DOHH2 (cell line): ENCODE data around the gene RNF215.

Experiments used
- H3F3A ChIP-seq: fragments of 200-600 bp; sonication (generic), shearing (Covaris generic); 2 replicates; pipeline ENCODE4 v1.6.0; 2016; ENCODE audit warnings: antibody characterized with exemption, mild to moderate bottlenecking; ENCODE audit not compliant: control insufficient read depth, insufficient read depth
- H3K27ac ChIP-seq: fragments of 200-600 bp; sonication (generic); 2 replicates; pipeline ENCODE4 v1.5.1; 2014; ENCODE audit warnings: low read depth, mild to moderate bottlenecking, low read length, moderate library complexity
- H3K27me3 ChIP-seq: fragments of 200-600 bp; sonication (generic); 2 replicates; pipeline ENCODE4 v1.6.1; 2014; ENCODE audit warnings: mild to moderate bottlenecking, low read length, mixed read lengths; ENCODE audit not compliant: control insufficient read depth
- H3K36me3 ChIP-seq: fragments of 200-600 bp; sonication (generic); 2 replicates; pipeline ENCODE4 v1.6.1; 2014; ENCODE audit warnings: mild to moderate bottlenecking, low read length, moderate library complexity, mixed read lengths; ENCODE audit not compliant: control insufficient read depth
- H3K4me1 ChIP-seq: fragments of 200-600 bp; sonication (generic); 2 replicates; pipeline ENCODE4 v1.6.1; 2014; ENCODE audit warnings: mild to moderate bottlenecking, low read length, mixed read lengths; ENCODE audit not compliant: control insufficient read depth
- H3K4me2 ChIP-seq: fragments of 200-600 bp; sonication (generic); 2 replicates; pipeline ENCODE4 v1.6.0; 2014; ENCODE audit warnings: mild to moderate bottlenecking, low read length, moderate library complexity
- H3K4me3 ChIP-seq: fragments of 200-600 bp; sonication (generic); 2 replicates; pipeline ENCODE4 v1.5.1; 2014; ENCODE audit warnings: mild to moderate bottlenecking, low read length, mixed read lengths
- H3K79me2 ChIP-seq: fragments of 200-600 bp; sonication (generic); 2 replicates; pipeline ENCODE4 v1.6.1; 2014; ENCODE audit warnings: mild to moderate bottlenecking, low read length, mixed read lengths; ENCODE audit not compliant: control insufficient read depth
- H3K9me2 ChIP-seq: fragments of 200-600 bp; sonication (generic); replicated peaks from 2 replicates; pipeline ENCODE4 v1.6.1; 2014; ENCODE audit warnings: mild to moderate bottlenecking, low read length, mixed read lengths; ENCODE audit not compliant: control insufficient read depth
- H3K9me3 ChIP-seq: fragments of 200-600 bp; sonication (generic); 2 replicates; pipeline ENCODE4 v1.6.1; 2014; ENCODE audit warnings: antibody characterized with exemption, low read length, mixed read lengths; ENCODE audit not compliant: control insufficient read depth, insufficient read depth
- H4K20me1 ChIP-seq: fragments of 200-600 bp; sonication (generic); 2 replicates; pipeline ENCODE4 v1.6.0; 2014; ENCODE audit warnings: low read depth, mild to moderate bottlenecking, antibody characterized with exemption, low read length, moderate library complexity; ENCODE audit not compliant: control insufficient read depth, insufficient read depth
- CTCF ChIP-seq: fragments of 200-600 bp; sonication (generic); IDR thresholded peaks from one replicate; pipeline ENCODE4 v1.5.1; 2014; ENCODE audit warnings: antibody characterized with exemption, mild to moderate bottlenecking, low read depth, low read length; ENCODE audit not compliant: poor library complexity, severe bottlenecking
- EZH2phosphoT487 ChIP-seq: fragments of 200-600 bp; sonication (generic); IDR thresholded peaks from 2 replicates; pipeline ENCODE4 v1.6.1; 2017; ENCODE audit warnings: borderline replicate concordance, mild to moderate bottlenecking, antibody characterized with exemption, low read length, moderate library complexity, mixed read lengths

The RNF215 gene

DNA sequence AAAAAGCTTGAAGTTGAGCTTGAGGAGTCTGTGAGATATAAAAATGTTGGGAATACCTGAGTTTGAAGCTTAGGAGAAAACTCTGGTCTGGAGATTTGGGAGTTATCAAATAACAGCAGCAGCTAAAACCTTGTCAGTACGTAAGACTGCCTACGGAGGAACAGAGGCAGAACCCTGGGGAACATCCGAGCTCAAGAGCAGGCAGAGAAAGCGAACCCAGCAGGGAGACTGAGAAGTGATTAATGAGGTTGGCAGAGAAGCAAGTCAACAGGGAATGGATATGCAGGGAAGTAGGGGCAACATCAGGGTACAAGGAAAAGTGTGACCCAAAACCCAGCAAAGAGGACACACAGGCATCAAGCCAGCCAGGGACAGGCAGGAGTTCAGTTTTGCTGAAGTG, 25.8 kb upstream of the RNF215 start:
- Histone ChIP-seq H3K9me3 (no peaks in the 10 kb centered on the region), H3K4me1 (no peaks in the 10 kb centered on the region), H3K79me2 (no peaks in the 10 kb centered on the region), H3K27ac (no peak overlapping the region), H4K20me1 (no peaks in the 10 kb centered on the region), H3K27me3 (no peaks in the 10 kb centered on the region), H3K4me2 (no peak overlapping the region), H3K9me2 (no peaks in the 10 kb centered on the region), H3K36me3 (peaks cover 28% of the 10 kb centered on the region), H3K4me3 (no peak overlapping the region), H3F3A (no peaks in the 10 kb centered on the region)
- no peak for TF ChIP-seq EZH2phosphoT487
- TF ChIP-seq CTCF: no peak

GRCh38 chr22:30411780-30412179, 24.6 kb upstream of the RNF215 start:
- Histone ChIP-seq H3K27ac (no peak overlapping the region), H3K4me1 (no peaks in the 10 kb centered on the region), H3K9me2 (no peaks in the 10 kb centered on the region), H3K4me3 (no peak overlapping the region), H4K20me1 (no peaks in the 10 kb centered on the region), H3F3A (no peaks in the 10 kb centered on the region), H3K36me3 (peaks cover 15% of the 10 kb centered on the region), H3K4me2 (no peak overlapping the region), H3K27me3 (no peaks in the 10 kb centered on the region), H3K9me3 (no peaks in the 10 kb centered on the region), H3K79me2 (no peaks in the 10 kb centered on the region)
- no peak for TF ChIP-seq EZH2phosphoT487
- TF ChIP-seq CTCF: no peak

- H3K9me3 ChIP-seq: no peaks in the 10 kb centered on the region
- no peak overlapping the region for H3K27ac ChIP-seq
- H3K36me3 ChIP-seq: no peaks in the 10 kb centered on the region
- no peak overlapping the region for H3K4me3 ChIP-seq
- TF ChIP-seq CTCF (no peak), EZH2phosphoT487 (no peak)
- no peaks in the 10 kb centered on the region for H3K27me3 ChIP-seq
- H3F3A ChIP-seq: no peaks in the 10 kb centered on the region
- no peaks in the 10 kb centered on the region for H3K4me1 ChIP-seq
- H4K20me1 ChIP-seq: no peaks in the 10 kb centered on the region
- H3K79me2 ChIP-seq: no peaks in the 10 kb centered on the region
- H3K9me2 ChIP-seq: no peaks in the 10 kb centered on the region
- H3K4me2 ChIP-seq: no peak overlapping the region
Measured at GRCh38 chr22:30408388-30409102, 21.3 kb upstream of the RNF215 start.
